Measurements from ENCODE around the gene EFCC1. TPM values are rescaled to one million over a fixed set of nuclear protein-coding genes. Genes with fewer than 3 reads are reported as not detected.

Gene EFCC1
- total RNA-seq, 1 experiment from 2014 or later, result not detected

DNA sequence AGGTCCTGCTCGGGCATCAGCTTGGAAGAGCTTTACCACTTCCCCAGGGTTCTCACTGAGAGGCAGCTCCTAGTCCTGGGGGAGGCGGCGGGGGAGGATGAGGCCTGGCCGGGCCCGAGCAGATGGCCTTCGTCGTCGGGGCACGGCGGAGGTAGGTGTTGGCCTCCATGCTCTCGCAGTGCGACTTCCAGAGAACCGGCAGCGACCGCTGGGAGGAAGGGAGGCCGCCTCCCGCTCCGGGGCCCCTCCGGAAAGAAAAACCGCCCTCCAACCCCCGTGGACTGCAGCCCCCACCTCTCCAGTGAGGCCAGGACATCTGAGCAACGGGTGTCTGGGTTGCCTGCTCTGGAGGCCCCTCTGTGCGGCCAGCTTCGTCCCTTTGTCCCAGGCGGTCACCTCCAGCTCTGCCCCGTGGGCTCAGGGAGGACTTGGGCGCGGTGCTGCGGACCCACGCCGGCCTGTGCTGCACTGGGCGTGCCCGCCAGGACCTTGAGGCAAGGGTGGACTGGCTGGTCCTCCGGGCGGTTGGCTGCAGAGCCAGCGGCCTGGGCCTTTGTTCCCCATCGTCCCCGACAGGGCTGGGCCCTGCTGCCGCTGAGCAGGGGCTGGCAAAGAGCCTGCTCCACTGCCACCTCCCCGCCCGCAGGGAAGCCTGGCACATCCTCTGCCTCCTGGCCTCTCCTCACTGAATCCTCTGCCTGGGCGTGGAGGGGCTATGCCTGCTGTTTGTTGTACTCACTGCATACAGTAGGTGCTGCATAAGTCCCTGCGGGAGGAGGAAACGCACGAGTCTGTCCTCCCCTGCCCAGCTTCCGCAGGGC lies 45.8 kb downstream of the EFCC1 start:
- no peak for TF ChIP-seq EZH2 (IDR thresholded peaks at IDR 0.05; ENCODE audit: borderline replicate concordance, low read depth, low read length, poor library complexity, severe bottlenecking)
- TF ChIP-seq, protein P1, sequence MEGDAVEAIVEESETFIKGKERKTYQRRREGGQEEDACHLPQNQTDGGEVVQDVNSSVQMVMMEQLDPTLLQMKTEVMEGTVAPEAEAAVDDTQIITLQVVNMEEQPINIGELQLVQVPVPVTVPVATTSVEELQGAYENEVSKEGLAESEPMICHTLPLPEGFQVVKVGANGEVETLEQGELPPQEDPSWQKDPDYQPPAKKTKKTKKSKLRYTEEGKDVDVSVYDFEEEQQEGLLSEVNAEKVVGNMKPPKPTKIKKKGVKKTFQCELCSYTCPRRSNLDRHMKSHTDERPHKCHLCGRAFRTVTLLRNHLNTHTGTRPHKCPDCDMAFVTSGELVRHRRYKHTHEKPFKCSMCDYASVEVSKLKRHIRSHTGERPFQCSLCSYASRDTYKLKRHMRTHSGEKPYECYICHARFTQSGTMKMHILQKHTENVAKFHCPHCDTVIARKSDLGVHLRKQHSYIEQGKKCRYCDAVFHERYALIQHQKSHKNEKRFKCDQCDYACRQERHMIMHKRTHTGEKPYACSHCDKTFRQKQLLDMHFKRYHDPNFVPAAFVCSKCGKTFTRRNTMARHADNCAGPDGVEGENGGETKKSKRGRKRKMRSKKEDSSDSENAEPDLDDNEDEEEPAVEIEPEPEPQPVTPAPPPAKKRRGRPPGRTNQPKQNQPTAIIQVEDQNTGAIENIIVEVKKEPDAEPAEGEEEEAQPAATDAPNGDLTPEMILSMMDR (conservative IDR thresholded peaks at IDR 0.05; ENCODE audit: low read depth, low read length), result no peak
- Histone ChIP-seq H3K4me3 (ENCODE audit: low read depth, low read length, poor library complexity, severe bottlenecking) (no peak overlapping the region), H3K27me3 (replicated peaks; ENCODE audit: insufficient read depth, low read depth, low read length, poor library complexity) (no peaks in the 10 kb centered on the region), H3K36me3 (ENCODE audit: insufficient read depth, low read length, poor library complexity, severe bottlenecking) (no peaks in the 10 kb centered on the region), H3K4me1 (ENCODE audit: insufficient read depth, low read length, poor library complexity, severe bottlenecking) (no peaks in the 10 kb centered on the region), H3K27ac (ENCODE audit: low read depth, low read length, poor library complexity, severe bottlenecking) (no peak overlapping the region), H3K9me3 (ENCODE audit: low read depth, low read length, poor library complexity, severe bottlenecking) (no peaks in the 10 kb centered on the region)
- no TSS peak for BruUV-seq (replicated peaks)
- intact Hi-C loops (cut with micrococcal nuclease; ENCODE audit: unreplicated experiment), result no loop called here
- CTCF ChIA-PET, result no interaction called here
- POLR2A ChIA-PET (ENCODE audit: low non-redundant PET), result no interaction called here
- no peak for DNase-seq (ENCODE audit: low spot score)

DNA sequence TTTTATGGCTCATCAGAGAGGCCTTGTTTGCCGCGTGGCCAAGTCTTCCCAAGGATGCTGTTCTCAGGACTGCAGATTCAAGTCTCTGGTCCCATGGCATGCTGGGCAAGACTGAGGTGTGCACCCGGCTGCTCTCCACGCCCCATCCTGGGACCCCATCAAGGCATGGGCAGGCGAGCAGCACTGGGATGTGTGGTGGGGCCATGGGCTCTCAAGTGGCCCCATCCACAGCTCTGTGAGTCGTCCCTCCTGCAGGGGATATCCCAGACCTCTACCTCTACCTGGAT lies 46.4 kb downstream of the EFCC1 start:
- no peak for TF ChIP-seq EZH2 (IDR thresholded peaks at IDR 0.05; ENCODE audit: borderline replicate concordance, low read depth, low read length, poor library complexity, severe bottlenecking)
- TF ChIP-seq, protein P1 (conservative IDR thresholded peaks at IDR 0.05; ENCODE audit: low read depth, low read length), result no peak
- DNase-seq (ENCODE audit: low spot score), result no peak
- intact Hi-C loops (cut with micrococcal nuclease; ENCODE audit: unreplicated experiment), result no loop called here
- H3K27ac ChIP-seq (ENCODE audit: low read depth, low read length, poor library complexity, severe bottlenecking), result no peak overlapping the region
- H3K36me3 ChIP-seq (ENCODE audit: insufficient read depth, low read length, poor library complexity, severe bottlenecking), result no peaks in the 10 kb centered on the region
- no peaks in the 10 kb centered on the region for H3K27me3 ChIP-seq (replicated peaks; ENCODE audit: insufficient read depth, low read depth, low read length, poor library complexity)
- no peaks in the 10 kb centered on the region for H3K9me3 ChIP-seq (ENCODE audit: low read depth, low read length, poor library complexity, severe bottlenecking)
- CTCF ChIA-PET, result no interaction called here
- H3K4me1 ChIP-seq (ENCODE audit: insufficient read depth, low read length, poor library complexity, severe bottlenecking), result no peaks in the 10 kb centered on the region
- POLR2A ChIA-PET (ENCODE audit: low non-redundant PET), result no interaction called here
- H3K4me3 ChIP-seq (ENCODE audit: low read depth, low read length, poor library complexity, severe bottlenecking), result no peak overlapping the region
- no TSS peak for BruUV-seq (replicated peaks)

DNA sequence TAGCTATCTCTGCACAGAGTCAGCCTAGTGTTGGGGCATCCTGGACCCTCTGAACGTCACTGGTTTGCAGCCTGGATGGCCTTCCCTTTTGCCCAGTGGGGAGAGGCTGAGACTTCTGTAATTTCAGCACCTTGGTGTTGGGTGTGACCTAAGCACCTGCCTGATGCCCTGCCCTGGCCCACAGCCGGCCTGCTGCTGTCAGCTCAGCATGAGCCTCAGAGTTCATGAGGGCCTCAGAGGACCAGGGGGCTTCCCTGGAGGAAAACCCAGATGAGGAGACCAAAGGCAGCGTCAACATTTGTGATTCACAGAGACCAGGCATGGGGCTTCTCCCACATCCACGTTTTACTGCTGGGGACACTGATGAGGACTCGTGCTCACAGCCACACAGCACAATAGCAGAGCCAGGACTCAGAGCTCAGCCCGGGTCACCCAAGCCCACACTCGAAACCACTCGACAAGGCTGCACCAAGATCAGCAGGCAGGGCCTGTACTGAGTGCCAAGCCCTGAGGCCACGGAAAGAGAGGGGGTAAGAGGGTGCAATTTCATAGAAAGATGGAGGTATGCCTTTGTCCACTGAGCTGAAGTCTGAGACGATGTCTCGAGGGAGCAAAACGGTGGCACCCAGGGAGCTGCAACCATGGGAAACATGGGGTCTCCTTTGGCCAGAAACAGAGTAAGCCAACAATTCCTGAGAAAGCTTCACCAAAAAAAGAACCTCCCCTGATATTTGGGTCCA lies 49.6 kb downstream of the EFCC1 start:
- Histone ChIP-seq H3K4me3 (ENCODE audit: low read depth, low read length, poor library complexity, severe bottlenecking) (no peak overlapping the region), H3K27ac (ENCODE audit: low read depth, low read length, poor library complexity, severe bottlenecking) (no peak overlapping the region), H3K36me3 (ENCODE audit: insufficient read depth, low read length, poor library complexity, severe bottlenecking) (no peaks in the 10 kb centered on the region), H3K9me3 (ENCODE audit: low read depth, low read length, poor library complexity, severe bottlenecking) (no peaks in the 10 kb centered on the region), H3K27me3 (replicated peaks; ENCODE audit: insufficient read depth, low read depth, low read length, poor library complexity) (no peaks in the 10 kb centered on the region), H3K4me1 (ENCODE audit: insufficient read depth, low read length, poor library complexity, severe bottlenecking) (no peaks in the 10 kb centered on the region)
- no peak for TF ChIP-seq EZH2 (IDR thresholded peaks at IDR 0.05; ENCODE audit: borderline replicate concordance, low read depth, low read length, poor library complexity, severe bottlenecking)
- TF ChIP-seq, protein P1 (conservative IDR thresholded peaks at IDR 0.05; ENCODE audit: low read depth, low read length), result no peak
- CTCF ChIA-PET, result no interaction called here
- BruUV-seq (replicated peaks), result no TSS peak
- no peak for DNase-seq (ENCODE audit: low spot score)
- intact Hi-C loops (cut with micrococcal nuclease; ENCODE audit: unreplicated experiment), result no loop called here
- POLR2A ChIA-PET (ENCODE audit: low non-redundant PET), result interaction anchor here (0.6 kb wide), 1 partner anchor 183 kb away, joined by 6 read pairs; no protein-coding TSS in a partner anchor
